ENCODE measurements around the gene SUFU. TPM values are rescaled to one million over a fixed set of nuclear protein-coding genes. Genes with fewer than 3 reads are reported as not detected.
A peak's percentile ranks its signal among the peaks of the same experiment; 100 is the strongest.

SUFU gene
- total RNA-seq, 4 donors from 2014 or later: 2.3 to 5.4 (median 4.4) TPM

DNA sequence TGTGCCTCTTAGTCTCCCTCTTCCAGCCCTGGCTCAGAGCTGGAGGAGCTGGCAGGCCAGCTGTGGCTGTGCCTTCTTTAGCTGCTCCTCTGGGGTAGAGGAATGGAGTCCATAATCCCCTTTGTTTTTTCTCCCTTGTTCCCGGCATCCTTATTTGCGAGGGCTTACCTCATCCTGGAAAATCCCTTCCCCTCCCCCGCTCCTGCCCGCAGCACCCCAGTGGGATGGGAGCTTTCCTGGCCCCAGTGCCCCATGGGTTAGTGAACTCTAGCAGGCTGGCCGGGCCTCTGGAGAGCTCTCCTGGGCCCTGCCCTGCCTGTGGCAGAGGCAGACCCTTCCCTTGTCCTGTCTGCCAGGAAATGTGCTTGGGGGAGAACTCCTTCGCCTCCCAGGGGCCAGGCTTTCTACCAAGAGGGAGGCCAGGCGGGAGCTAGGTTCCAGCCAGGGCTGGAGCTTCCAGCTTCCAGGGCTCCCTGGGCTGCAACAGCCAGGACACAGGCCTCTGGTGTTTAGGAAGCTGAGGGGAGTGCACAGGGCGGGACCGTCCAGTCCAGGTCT, 124.0 kb downstream of the SUFU start:
- no peaks in the 10 kb centered on the region for H3K36me3 ChIP-seq
- peak; percentile 33 to 45 for DNase-seq
- no peaks in the 10 kb centered on the region for H3K27me3 ChIP-seq
- intact Hi-C loops (cut with DNase I): no loop called here
- peaks cover 20 to 58% of the 10 kb centered on the region in 2 donors for H3K4me1 ChIP-seq
- peak overlapping the region; percentile 61 to 79 (median 63) for H3K27ac ChIP-seq
- no peak for TF ChIP-seq POLR2A (IDR thresholded peaks at IDR 0.05)
- TF ChIP-seq, protein P1, sequence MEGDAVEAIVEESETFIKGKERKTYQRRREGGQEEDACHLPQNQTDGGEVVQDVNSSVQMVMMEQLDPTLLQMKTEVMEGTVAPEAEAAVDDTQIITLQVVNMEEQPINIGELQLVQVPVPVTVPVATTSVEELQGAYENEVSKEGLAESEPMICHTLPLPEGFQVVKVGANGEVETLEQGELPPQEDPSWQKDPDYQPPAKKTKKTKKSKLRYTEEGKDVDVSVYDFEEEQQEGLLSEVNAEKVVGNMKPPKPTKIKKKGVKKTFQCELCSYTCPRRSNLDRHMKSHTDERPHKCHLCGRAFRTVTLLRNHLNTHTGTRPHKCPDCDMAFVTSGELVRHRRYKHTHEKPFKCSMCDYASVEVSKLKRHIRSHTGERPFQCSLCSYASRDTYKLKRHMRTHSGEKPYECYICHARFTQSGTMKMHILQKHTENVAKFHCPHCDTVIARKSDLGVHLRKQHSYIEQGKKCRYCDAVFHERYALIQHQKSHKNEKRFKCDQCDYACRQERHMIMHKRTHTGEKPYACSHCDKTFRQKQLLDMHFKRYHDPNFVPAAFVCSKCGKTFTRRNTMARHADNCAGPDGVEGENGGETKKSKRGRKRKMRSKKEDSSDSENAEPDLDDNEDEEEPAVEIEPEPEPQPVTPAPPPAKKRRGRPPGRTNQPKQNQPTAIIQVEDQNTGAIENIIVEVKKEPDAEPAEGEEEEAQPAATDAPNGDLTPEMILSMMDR (IDR thresholded peaks at IDR 0.05): no peak
- 37 to 58% methylated on average over 5 to 8 of the region's 9 CpGs for WGBS, 2 donors
- no peaks in the 10 kb centered on the region for H3K9me3 ChIP-seq
- no peak overlapping the region for H3K4me3 ChIP-seq (replicated peaks in 1 of 3)

DNA sequence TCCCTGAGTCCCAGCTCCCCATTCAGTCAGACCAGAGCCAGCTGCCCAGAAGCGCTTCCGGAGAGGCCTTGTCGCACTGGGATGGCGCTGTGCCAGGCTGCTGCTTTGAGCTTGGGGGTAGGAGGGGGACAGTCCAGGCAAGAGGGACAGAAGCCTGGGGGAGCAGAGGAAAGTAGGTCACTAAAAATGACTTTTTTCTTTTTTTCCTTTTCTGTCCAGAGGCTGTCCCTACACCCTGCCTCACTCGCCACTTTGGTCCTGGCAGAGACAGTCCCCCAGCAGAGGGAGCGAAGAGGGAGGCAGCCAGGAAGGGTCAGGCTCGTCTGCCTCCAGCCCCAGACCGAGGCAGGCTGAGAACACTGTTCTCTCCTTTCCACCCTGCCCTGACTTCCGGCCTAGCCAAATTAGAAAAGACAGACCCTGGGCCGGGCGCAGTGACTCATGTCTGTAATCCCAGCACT, 124.7 kb downstream of the SUFU start:
- H3K36me3 ChIP-seq: no peaks in the 10 kb centered on the region
- peak; percentile 77 to 87 for DNase-seq
- no peaks in the 10 kb centered on the region for H3K9me3 ChIP-seq
- WGBS, 2 donors: 48 to 50% methylated on average over 10 to 11 of the region's 11 CpGs
- TF ChIP-seq, protein P1 (IDR thresholded peaks at IDR 0.05): no peak
- no peak for TF ChIP-seq POLR2A (IDR thresholded peaks at IDR 0.05)
- peaks cover 20 to 64% of the 10 kb centered on the region in 2 donors for H3K4me1 ChIP-seq
- H3K27me3 ChIP-seq: no peaks in the 10 kb centered on the region
- intact Hi-C loops (cut with DNase I): no loop called here
- no peak overlapping the region for H3K4me3 ChIP-seq (replicated peaks in 1 of 3)
- H3K27ac ChIP-seq: peak overlapping the region; percentile 61 to 79 (median 63)

DNA sequence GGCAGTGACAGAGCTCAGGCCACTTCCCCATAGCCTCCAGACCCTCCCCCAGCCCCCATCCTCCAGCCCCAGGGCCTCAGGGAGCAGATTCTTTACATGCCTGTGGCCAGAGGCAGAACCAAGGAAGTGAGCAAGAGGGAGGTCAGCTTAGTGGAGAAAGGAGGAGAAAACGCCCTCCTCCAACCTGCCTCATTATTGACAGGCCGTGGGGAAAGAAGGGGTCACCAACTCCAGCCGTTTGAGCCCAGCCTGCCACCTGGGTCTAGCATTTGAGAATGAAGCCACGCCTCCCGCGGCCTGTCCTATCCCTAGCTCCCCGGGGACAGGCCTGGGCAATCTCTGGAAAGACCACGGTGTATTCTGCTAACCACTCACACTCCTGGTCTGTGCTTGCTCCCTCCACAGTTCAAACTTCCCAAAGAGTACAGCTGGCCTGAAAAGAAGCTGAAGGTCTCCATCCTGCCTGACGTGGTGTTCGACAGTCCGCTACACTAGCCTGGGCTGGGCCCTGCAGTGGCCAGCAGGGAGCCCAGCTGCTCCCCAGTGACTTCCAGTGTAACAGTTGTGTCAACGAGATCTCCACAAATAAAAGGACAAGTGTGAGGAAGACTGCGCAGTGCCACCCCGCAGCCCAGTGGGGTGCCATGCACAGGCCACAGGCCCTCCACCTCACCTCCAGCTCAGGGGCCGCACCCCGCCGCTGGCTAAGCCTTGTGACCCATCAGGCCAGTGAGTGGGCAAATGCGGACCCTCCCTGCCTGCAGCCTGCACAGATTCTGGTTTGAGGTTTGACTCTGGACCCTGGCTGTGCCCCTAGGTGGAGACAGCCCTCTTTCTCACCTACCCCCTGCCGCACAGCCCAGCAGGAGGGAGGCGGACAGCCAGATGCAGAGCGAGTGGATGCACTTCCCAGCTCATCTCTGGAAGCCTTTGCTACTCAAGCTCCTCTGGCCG, 126.2 kb downstream of the SUFU start:
- Histone ChIP-seq H3K9me3 (no peaks in the 10 kb centered on the region), H3K4me3 (replicated peaks in 1 of 3) (no peak overlapping the region), H3K27me3 (no peaks in the 10 kb centered on the region), H3K27ac (peak overlapping the region in 2 of 3 donors; percentile 39 to 41), H3K36me3 (no peaks in the 10 kb centered on the region), H3K4me1 (peaks cover 20 to 67% of the 10 kb centered on the region in 2 donors)
- peak; percentile 53 to 56 for DNase-seq
- TF ChIP-seq, protein P1 (IDR thresholded peaks at IDR 0.05): no peak
- TF ChIP-seq POLR2A (IDR thresholded peaks at IDR 0.05): peak in 1 of 2 donors; percentile 14
- WGBS, 2 donors: 63 to 67% methylated on average over 14 to 22 of the region's 22 CpGs
- intact Hi-C loops (cut with DNase I): no loop called here

DNA sequence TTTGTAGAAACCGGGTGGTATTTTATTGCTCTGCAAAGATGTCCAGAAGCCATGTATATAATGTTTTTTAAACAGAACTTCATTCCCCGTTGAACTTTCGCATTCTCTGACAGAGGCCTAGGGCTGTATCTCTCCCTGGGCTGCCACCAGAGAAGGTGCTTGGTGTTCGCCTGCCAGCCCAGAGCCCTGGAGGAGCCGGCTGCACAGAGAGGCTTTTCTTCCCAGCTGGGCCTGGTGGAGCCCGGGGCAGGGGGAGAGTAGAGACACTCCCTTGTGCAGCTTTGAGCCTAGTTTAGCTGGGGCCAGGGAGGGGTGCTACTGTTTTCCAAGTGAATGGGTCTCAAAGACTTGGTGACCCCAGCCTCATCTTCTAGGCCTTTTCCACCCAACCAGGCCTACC, 126.9 kb downstream of the SUFU start:
- H3K27ac ChIP-seq: no peak overlapping the region
- intact Hi-C loops (cut with DNase I): no loop called here
- H3K4me1 ChIP-seq: peaks cover 20 to 60% of the 10 kb centered on the region in 2 donors
- 76 to 82% methylated on average over 6 of the region's 6 CpGs for WGBS, 2 donors
- no peaks in the 10 kb centered on the region for H3K36me3 ChIP-seq
- H3K27me3 ChIP-seq: no peaks in the 10 kb centered on the region
- TF ChIP-seq POLR2A (IDR thresholded peaks at IDR 0.05): no peak
- TF ChIP-seq, protein P1 (IDR thresholded peaks at IDR 0.05): no peak
- H3K4me3 ChIP-seq (replicated peaks in 1 of 3): no peak overlapping the region
- no peak for DNase-seq
- H3K9me3 ChIP-seq: no peaks in the 10 kb centered on the region
